ENCODE results near the gene MUC21.
"Not testable (repeated sequence)": the region's sequence is repeated elsewhere in the genome, so short reads cannot be mapped to it uniquely, and the experiment has no call there.

Gene MUC21

DNA sequence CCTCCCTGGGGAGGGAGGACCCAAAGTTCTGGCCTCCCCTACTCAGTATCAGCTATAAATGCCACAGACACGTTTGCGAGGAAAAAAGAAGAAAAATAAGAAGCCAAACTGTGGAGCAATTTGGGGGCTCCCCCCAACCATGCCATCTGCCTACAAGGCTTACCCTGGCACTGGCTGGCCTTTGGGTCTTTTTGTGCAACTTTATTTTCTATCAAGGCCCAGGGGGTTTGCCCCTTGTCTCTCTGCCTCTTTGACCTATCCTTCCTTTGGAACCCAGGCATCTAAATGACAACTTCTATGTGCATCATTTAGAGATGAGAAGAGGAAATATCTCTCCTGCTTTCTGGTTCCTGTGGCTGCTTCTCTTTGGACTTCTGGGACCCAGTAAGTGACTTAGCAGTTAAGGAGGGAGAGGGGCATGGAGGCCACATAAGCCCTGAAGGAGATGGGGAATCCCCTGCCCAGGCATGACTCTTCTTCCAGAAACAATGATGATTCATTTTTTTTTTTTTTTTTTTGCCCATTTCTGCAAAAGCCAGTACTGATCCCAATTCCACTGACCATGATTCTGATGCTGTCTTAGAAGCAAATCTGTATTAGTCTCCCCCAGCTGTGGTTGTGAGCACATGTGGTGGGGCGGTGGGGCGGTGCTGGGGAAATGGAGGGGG, 27.0 kb downstream of the MUC21 start, which contains the start of gene MUC22:
Gene MUC22 (plus strand): TSS at position 82 of the 668 bp plus-strand sequence. CDS start 233 bp downstream, at position 315.
- no peak for DNase-seq

DNA sequence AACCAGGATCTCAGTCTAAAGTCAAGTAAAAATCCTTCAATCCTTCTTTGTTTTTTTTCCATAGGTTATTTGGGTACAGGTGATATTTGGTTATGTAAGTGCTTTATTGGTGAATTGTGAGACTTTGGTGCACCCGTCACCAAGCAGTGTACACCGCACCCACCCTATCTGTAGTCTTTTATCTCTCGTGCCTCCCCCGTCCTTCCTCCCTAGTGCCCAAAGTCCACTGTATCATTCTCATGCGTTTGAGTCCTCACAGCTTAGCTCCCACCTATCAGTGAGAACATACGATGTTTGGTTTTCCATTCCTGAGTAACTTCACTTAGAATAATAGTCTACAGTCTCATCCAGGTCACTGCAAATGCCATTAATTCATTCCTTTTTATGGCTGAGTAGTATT, 27.6 kb downstream of the MUC21 start:
- no peak for DNase-seq

- DNase-seq = no peak
These were observed 33.3 kb downstream of the MUC21 start for GRCh38 chr6:31016659-31017299.

GRCh38 chr6:31017436-31017835, 33.9 kb downstream of the MUC21 start:
- DNase-seq = not testable (repeated sequence)

- no peak for DNase-seq
These were observed 36.5 kb downstream of the MUC21 start for GRCh38 chr6:31020057-31020456.

DNA sequence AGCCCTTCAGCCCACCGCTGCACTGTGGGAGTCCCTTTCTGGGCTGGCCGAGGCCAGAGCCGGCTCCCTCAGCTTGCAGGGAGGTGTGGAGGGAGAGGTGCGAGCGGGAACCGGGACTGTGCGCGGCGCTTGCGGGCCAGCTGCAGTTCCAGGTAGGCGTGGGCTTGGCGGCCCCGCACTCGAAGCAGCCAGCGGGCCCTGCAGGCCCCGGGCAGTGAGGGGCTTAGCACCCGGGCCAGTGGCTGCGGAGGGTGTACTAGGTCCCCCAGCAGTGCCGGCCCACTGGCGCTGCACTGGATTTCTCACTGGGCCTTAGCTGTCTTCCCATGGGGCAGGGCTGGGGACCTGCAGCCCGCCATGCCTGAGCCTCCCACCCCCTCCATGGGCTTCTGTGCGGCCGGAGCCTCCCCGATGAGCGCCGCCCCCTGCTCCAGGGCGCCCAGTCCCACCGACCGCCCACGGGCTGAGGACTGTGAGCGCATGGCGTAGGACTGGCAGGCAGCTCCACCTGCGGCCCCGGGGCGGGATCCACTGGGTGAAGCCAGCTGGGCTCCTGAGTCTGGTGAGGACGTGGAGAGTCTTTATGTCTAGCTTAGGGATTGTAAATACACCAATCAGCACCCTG, 37.2 kb downstream of the MUC21 start:
- DNase-seq = not testable (repeated sequence)

DNA sequence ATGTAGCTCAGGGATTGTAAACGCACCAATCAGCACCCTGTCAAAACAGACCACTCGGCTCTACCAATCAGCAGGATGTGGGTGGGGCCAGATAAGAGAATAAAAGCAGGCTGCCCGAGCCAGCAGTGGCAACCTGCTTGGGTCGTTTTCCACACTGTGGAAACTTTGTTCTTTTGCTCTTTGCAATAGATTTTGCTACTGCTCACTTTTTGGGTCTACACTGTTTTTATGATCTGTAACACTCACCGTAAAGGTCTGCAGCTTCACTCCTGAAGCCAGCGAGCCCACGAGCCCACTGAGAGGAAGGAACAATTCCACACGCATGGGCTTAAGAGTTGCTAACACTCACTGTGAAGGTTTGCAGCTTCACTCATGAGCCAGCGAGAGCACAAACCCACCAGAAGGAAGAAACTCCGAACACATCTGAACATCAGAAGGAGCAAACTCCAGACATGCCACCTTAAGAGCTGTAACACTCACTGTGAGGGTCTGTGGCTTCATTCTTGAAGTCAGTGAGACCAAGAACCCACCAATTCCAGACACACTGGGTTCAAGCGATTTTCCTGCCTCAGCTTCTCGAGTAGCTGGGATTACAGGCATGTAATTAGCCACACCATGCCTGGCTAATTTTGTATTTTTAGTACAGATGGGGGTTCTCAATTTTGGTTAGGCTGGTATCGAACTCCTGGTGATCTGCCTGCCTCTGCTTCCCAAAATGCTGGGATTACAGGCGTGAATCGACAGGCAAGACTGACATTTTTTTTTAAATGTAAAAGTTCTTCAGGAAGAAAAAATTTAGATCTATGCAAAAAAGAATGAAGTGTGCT, 38.4 kb downstream of the MUC21 start:
- DNase-seq = not testable (repeated sequence)

DNA sequence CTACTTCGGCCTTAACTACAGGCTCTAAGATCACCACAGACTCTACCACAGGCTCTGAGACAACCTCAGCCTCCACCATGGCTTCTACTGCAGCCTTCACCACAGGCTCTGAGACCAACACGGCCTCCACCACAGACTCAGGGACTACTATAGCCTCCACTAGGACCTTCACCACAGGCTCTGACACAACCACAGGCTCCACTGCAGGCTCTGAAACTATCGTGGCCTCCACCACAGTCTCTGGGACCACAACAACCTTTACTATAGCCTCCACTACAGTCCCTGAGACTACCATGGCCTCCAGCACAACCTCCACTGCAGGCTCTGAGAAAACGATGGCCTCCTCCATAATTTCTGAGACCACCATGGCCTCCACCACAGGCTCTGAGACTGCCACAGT, 42.1 kb downstream of the MUC21 start:
- no peak for DNase-seq

DNA sequence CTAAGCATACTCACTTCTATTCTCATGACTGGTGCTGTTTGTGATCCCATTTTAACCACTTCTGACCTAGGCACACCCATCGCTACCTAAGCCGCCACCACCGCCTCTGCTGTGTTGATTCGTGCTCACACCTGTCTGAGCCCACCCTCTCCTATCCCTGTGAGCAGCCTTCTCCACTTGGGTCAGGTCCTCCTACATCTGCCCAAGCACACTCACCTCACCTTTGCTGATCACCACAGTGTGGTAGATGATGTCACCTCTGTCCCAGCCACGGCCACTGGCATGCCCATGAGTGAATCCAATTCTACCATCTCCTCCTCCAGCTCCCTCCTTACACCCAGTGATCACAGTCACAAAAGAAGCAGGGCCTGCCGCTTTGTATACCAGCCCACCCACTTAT, 47.6 kb downstream of the MUC21 start:
- no peak for DNase-seq

- DNase-seq = no peak
These were observed 49.6 kb downstream of the MUC21 start for GRCh38 chr6:31033075-31033474.

DNA sequence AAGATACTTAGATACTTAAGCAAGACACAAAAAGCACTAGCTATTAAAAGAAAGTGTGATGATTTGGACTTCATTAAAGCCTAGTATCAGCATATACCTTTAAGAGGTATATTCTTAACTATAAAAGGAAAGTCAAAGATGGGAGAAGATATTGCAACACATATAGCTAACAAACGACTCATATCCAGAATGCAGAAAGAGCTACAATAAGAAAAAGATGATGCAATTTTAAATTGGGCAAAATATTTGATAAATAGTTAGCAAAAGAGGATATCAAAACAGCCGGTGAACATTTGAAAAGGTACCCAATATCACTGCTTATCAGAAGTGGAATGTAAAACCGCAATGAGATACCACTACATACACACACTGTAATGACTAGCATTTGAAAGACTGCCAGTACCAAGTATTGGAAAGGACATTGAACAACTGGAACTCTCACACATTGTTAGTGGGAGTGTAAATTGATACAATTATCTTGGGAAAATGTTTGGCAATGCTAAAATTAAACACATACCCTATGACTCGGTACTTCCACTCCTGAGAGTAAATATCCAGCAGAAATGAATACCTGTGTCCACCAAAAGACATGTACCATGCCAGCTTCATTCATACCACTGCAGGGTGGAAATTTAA, 52.5 kb downstream of the MUC21 start:
- DNase-seq = no peak

- no peak for DNase-seq
These were observed 53.7 kb downstream of the MUC21 start for GRCh38 chr6:31037169-31037568.

GRCh38 chr6:31037682-31038081, 54.2 kb downstream of the MUC21 start:
- DNase-seq = no peak

DNA sequence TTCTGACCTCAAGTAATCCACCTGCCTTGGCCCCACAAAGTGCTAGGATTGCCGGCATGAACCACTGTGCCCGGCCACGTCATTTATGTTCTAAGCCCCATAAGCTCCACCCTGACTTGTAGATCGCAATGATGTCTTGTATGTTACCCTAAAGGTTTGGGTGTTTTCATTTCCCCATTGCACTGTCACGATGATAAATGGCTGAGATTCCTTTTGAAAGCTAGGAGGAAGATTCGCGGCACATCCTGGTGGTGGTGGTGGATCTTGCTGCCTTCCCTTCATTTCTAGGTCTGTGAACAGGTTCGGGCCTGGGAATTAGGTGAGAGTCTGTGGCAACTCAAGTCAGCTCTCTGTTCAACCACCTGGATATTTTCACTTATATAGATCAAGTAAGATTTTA, 55.0 kb downstream of the MUC21 start:
- no peak for DNase-seq
